Immature natural killer cell (primary cell): ENCODE data around the gene PNMA3. TPM values are rescaled to one million over a fixed set of nuclear protein-coding genes. Genes with fewer than 3 reads are reported as not detected.
"Not testable (repeated sequence)": the region's sequence is repeated elsewhere in the genome, so short reads cannot be mapped to it uniquely, and the experiment has no call there.

Experiments
- DNase-seq, 3 donors: peaks; one replicate each; pipeline ENCODE4 v3.0.0; 2022; ENCODE audit warnings: mixed read lengths in 1 of 3
- H3K27ac Mint-ChIP-seq, 6 donors: one replicate each; pipeline ENCODE4 v1.8.0; 2020; ENCODE audit warnings: mixed read lengths in 6 of 6, mild to moderate bottlenecking in 5 of 6, inconsistent platforms in 4 of 6, moderate library complexity in 3 of 6
- H3K27me3 Mint-ChIP-seq, 3 donors: one replicate each; pipeline ENCODE4 v1.8.0; 2020 to 2021; ENCODE audit warnings: low read depth in 3 of 3, mild to moderate bottlenecking in 3 of 3, mixed read lengths in 3 of 3, moderate library complexity in 3 of 3, inconsistent platforms in 1 of 3
- H3K36me3 Mint-ChIP-seq, 3 donors: one replicate each; pipeline ENCODE4 v1.8.0; 2020; ENCODE audit warnings: mixed read lengths in 3 of 3, inconsistent platforms in 2 of 3, mild to moderate bottlenecking in 2 of 3
- H3K4me1 Mint-ChIP-seq, 2 donors: one replicate each; pipeline ENCODE4 v1.8.0; 2020; ENCODE audit warnings: inconsistent platforms in 2 of 2, mild to moderate bottlenecking in 2 of 2, mixed read lengths in 2 of 2, moderate library complexity in 1 of 2
- H3K4me3 Mint-ChIP-seq, 5 donors: one replicate each; pipeline ENCODE4 v1.8.0; 2020; ENCODE audit warnings: mild to moderate bottlenecking in 5 of 5, mixed read lengths in 5 of 5, inconsistent platforms in 3 of 5, moderate library complexity in 3 of 5
- H3K9me3 Mint-ChIP-seq, 6 donors: one replicate each; pipeline ENCODE4 v1.8.0; 2020; ENCODE audit warnings: mild to moderate bottlenecking in 6 of 6, mixed read lengths in 6 of 6, inconsistent platforms in 4 of 6, moderate library complexity in 3 of 6
- polyA plus RNA-seq, 3 donors: library from polyadenylated mRNA; unstranded; fragments of 300-500 nt; fragmentation: Illumina TruSeq; gene quantifications; one replicate each; pipeline ENCODE4 v1.2.3, GENCODE V29; 2021

Gene PNMA3
- polyA plus RNA-seq, 3 donors from 2014 or later: 0.13 TPM; not detected in 2

DNA sequence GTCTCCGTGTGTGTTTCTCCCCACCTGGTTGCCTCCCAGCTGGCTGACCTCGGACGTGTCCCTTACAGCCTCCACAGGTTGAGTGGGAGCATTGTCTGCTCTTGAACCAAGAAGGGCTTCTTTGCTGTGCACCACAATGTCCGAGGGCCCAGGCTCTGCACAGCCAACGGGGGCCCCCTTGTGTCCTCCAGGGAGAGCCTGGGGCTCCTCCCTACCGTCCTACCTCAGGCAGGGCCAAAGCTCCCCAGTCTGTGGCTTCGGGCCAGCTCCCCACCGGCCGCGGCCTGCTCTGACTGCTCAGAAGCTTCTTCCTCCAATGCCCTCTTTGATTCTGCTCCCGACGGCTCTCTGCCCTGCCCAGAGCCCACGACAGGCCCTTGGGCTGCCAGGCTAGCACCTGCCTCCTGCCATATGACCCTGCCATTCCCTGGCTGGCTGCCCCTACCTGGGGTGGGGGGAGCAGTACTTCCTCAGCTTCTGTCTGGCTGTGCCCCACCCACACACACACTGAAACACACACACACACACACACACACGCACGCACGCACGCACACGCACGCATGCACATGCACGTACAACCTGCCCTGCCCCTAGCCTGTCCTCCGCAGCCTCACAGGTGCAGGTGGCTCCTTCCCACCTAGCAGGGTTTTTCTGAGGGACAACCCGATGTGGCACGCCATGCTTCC lies 27.1 kb downstream of the PNMA3 start:
- not testable (repeated sequence) for H3K27ac Mint-ChIP-seq, H3K9me3 Mint-ChIP-seq, H3K4me3 Mint-ChIP-seq, DNase-seq, H3K4me1 Mint-ChIP-seq, H3K36me3 Mint-ChIP-seq, H3K27me3 Mint-ChIP-seq

DNA sequence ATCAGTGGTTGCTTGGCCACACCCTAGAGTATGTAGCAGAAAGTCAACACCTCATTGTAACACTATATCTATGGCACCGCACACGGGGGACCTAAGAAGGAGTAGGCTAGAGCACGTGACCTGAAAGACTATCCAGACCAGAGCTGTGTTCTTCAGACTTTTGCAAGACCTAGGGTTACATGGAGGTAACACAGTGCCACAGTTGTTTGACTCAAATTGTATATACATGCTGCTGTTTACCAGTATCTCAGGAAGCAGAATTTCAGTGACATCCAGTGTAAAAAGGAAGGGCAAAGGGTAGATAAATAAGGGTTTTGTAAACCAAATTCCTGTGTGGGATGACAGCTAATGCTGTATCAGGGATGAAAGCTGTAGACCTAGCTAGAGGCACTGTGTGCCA lies 46.1 kb downstream of the PNMA3 start:
- Mint-ChIP-seq H3K36me3 (no peaks in the 10 kb centered on the region), H3K27me3 (peaks cover 5 to 6% (median 5%) of the 10 kb centered on the region in 3 donors), H3K9me3 (no peaks in the 10 kb centered on the region), H3K4me3 (no peak overlapping the region), H3K4me1 (peaks cover 4 to 5% of the 10 kb centered on the region in 2 donors), H3K27ac (no peak overlapping the region)
- DNase-seq: no peak

DNA sequence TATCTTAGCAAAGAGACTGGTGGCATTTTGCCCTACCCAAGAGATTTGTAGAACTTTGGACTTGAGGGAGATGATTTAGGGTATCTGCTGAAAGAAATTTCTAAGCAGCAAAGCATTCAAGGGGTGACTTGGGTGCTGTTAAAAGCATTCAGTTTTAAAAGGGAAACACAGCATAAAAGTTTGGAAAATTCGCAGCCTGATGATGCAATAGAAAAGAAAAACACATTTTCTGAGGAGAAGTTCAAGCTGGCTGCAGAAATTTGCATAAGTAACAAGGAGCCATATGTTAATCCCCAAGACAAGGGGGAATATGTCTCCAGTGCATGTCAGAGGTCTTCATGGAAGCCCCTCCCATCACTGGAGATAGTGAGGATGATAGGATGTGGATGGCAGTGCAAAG lies 48.7 kb downstream of the PNMA3 start:
- DNase-seq, H3K9me3 Mint-ChIP-seq, H3K36me3 Mint-ChIP-seq, H3K4me1 Mint-ChIP-seq, H3K4me3 Mint-ChIP-seq, H3K27ac Mint-ChIP-seq, H3K27me3 Mint-ChIP-seq: not testable (repeated sequence)

DNA sequence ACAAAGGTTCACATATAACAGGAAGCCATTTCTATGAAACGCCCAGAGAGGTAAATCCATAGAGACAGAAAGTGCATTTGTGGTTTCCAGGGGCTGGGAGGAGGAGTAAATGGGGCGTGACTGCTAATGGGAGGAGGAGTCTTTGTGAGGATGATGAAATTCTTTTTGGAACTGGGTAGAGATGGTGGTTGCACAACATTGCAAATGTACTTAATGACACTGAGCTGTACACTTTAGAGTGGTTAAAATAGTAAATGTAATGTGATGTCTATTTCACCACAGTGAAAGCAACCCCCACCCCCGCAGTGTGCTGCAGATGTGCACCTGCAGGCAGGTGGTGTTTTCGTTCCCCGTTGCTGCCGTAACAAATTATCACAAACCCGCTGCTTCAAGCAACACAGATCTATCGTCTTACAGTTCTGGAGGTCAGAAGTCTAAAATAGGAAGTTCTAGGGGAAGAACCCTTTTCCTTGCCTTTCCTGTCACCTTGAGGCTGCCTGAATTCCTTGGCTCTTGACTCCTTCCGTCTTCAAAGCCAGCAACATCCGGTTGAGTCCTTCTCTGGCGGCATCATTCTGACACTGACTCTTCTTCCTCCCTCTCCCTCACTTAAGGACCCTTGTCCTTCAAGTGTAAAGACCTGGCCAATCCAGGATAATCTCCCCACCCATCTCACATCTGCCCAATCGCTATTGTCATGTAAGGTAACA lies 50.0 kb downstream of the PNMA3 start:
- not testable (repeated sequence) for H3K4me1 Mint-ChIP-seq, H3K9me3 Mint-ChIP-seq, H3K27ac Mint-ChIP-seq, H3K27me3 Mint-ChIP-seq, H3K4me3 Mint-ChIP-seq, DNase-seq, H3K36me3 Mint-ChIP-seq

Other genes starting within 250 kb of the PNMA3 start
- gene CETN2, start 225.7 kb upstream of the PNMA3 start, polyA plus RNA-seq: 10 to 100 TPM; 31.6 to 45.7 (median 33.4) TPM
- gene NSDHL, start 225.4 kb upstream of the PNMA3 start, polyA plus RNA-seq: 10 to 100 TPM; 16.5 to 44.8 (median 20.2) TPM
- gene ZNF185, start 158.4 kb upstream of the PNMA3 start, polyA plus RNA-seq: 1 to 10 TPM; 3.2 to 6.2 (median 3.4) TPM
- gene PNMA5, start 62.4 kb upstream of the PNMA3 start, polyA plus RNA-seq: not detected
- gene PNMA6A, start 16.0 kb downstream of the PNMA3 start, polyA plus RNA-seq: not detected
- not detected for gene MAGEA1, start 122.8 kb downstream of the PNMA3 start, polyA plus RNA-seq